Measurements from ENCODE around the gene ACP7. TPM values are rescaled to one million over a fixed set of nuclear protein-coding genes. Genes with fewer than 3 reads are reported as not detected.

The ACP7 gene
- total RNA-seq, 1 donor from 2014 or later, result not detected

GRCh38 chr19:39124136-39124764, 40.1 kb downstream of the ACP7 start:
- peaks cover 4% of the 10 kb centered on the region for H3K36me3 Mint-ChIP-seq (ENCODE audit: low read depth)
- no peaks in the 10 kb centered on the region for H3K9me3 Mint-ChIP-seq
- H3K27me3 Mint-ChIP-seq, result peaks cover 5% of the 10 kb centered on the region
- POLR2A ChIA-PET, result no interaction called here
- CTCF ChIA-PET, result no interaction called here
- H3K4me3 Mint-ChIP-seq, result peak overlapping the region; percentile 15
- no peak for TF ChIP-seq CTCF (IDR thresholded peaks at IDR 0.05)
- peak overlapping the region; percentile 16 for H3K27ac Mint-ChIP-seq
- intact Hi-C loops (cut with micrococcal nuclease), result loop anchor here (2.0 to 10.0 kb wide), 2 partner anchors 267 to 711 kb away; partner anchors contain the start of genes DYRK1B, MED29 and PAF1
- ATAC-seq (ENCODE audit: low read depth), result no peak
- H3K4me1 Mint-ChIP-seq, result peaks cover 34% of the 10 kb centered on the region
- no peak for DNase-seq

GRCh38 chr19:39125199-39125553, 41.0 kb downstream of the ACP7 start:
- H3K27me3 Mint-ChIP-seq, result peaks cover 5% of the 10 kb centered on the region
- TF ChIP-seq CTCF (IDR thresholded peaks at IDR 0.05), result no peak
- CTCF ChIA-PET, result interaction anchor here (2.3 kb wide), 1 partner anchor 203 kb away, joined by 4 read pairs; no protein-coding TSS in a partner anchor
- H3K27ac Mint-ChIP-seq, result peak overlapping the region; percentile 93
- DNase-seq, result no peak
- POLR2A ChIA-PET, result interaction anchor here (1.9 kb wide), 1 partner anchor 310 kb away, joined by 11 read pairs; the partner anchor contains the start of gene RPS16
- H3K4me1 Mint-ChIP-seq, result peaks cover 38% of the 10 kb centered on the region
- H3K9me3 Mint-ChIP-seq, result no peaks in the 10 kb centered on the region
- no peak for ATAC-seq (ENCODE audit: low read depth)
- peaks cover 4% of the 10 kb centered on the region for H3K36me3 Mint-ChIP-seq (ENCODE audit: low read depth)
- peak overlapping the region; percentile 94 for H3K4me3 Mint-ChIP-seq
- intact Hi-C loops (cut with micrococcal nuclease), result loop anchor here (2.0 to 10.0 kb wide), 3 partner anchors 217 to 710 kb away; partner anchors contain the start of genes DYRK1B, MED29, PAF1 and SAMD4B

GRCh38 chr19:39125554-39126311, 41.6 kb downstream of the ACP7 start, which contains the start of gene PAK4:
Gene PAK4 (plus strand): TSS chr19:39125786. CDS start chr19:39169554, 43,768 bp downstream.
- ATAC-seq (ENCODE audit: low read depth) (peak; percentile 98), DNase-seq (peak; percentile 95)
- H3K36me3 Mint-ChIP-seq (ENCODE audit: low read depth), result peaks cover 4% of the 10 kb centered on the region
- H3K27me3 Mint-ChIP-seq, result peaks cover 5% of the 10 kb centered on the region
- no peak for TF ChIP-seq CTCF (IDR thresholded peaks at IDR 0.05)
- ChIA-PET CTCF (interaction anchor here (0.6 to 2.3 kb wide), 2 partner anchors 11 to 202 kb away, joined by 3 to 4 read pairs; no protein-coding TSS in a partner anchor), POLR2A (interaction anchor here (0.5 to 1.9 kb wide), 4 partner anchors 272 to 1528 kb away, joined by 3 to 11 read pairs (median 4); partner anchors contain the start of gene RPS16)
- no peaks in the 10 kb centered on the region for H3K9me3 Mint-ChIP-seq
- peak within 1 kb of the TSS; percentile 94 for H3K4me3 Mint-ChIP-seq
- peak within 1 kb of the TSS; percentile 93 for H3K27ac Mint-ChIP-seq
- intact Hi-C loops (cut with micrococcal nuclease), result loop anchor here (2.0 to 10.0 kb wide), 3 partner anchors 217 to 709 kb away; partner anchors contain the start of genes DYRK1B, MED29, PAF1 and SAMD4B
- peaks cover 42% of the 10 kb centered on the region for H3K4me1 Mint-ChIP-seq

- H3K36me3 Mint-ChIP-seq (ENCODE audit: low read depth), result peaks cover 4% of the 10 kb centered on the region
- ATAC-seq (ENCODE audit: low read depth) (no peak), DNase-seq (no peak)
- ChIA-PET CTCF (interaction anchor here (0.6 to 2.3 kb wide), 2 partner anchors 11 to 201 kb away, joined by 3 to 4 read pairs; no protein-coding TSS in a partner anchor), POLR2A (interaction anchor here (0.5 to 1.9 kb wide), 6 partner anchors 215 to 1527 kb away, joined by 3 to 11 read pairs (median 4); partner anchors contain the start of gene RPS16)
- H3K4me1 Mint-ChIP-seq, result peaks cover 50% of the 10 kb centered on the region
- no peaks in the 10 kb centered on the region for H3K9me3 Mint-ChIP-seq
- H3K27ac Mint-ChIP-seq, result peak overlapping the region; percentile 93
- intact Hi-C loops (cut with micrococcal nuclease), result loop anchor here (5.0 to 10.0 kb wide), 2 partner anchors 216 to 708 kb away; partner anchors contain the start of genes DYRK1B and SAMD4B
- H3K4me3 Mint-ChIP-seq, result peak overlapping the region; percentile 94
- H3K27me3 Mint-ChIP-seq, result peaks cover 1% of the 10 kb centered on the region
- TF ChIP-seq CTCF (IDR thresholded peaks at IDR 0.05), result no peak
Observed at GRCh38 chr19:39126312-39127187, 42.4 kb downstream of the ACP7 start.
